Occipital lobe (tissue), 2 donors: ENCODE data around the gene LRRC59. TPM values are rescaled to one million over a fixed set of nuclear protein-coding genes. Genes with fewer than 3 reads are reported as not detected.
"Not testable (repeated sequence)": the region's sequence is repeated elsewhere in the genome, so short reads cannot be mapped to it uniquely, and the experiment has no call there.

Experiments used
- DNase-seq: peaks from one replicate; lab custom pipeline; 2025; lab: John Stamatoyannopoulos, UW
- total RNA-seq: library from RNA; depleted of rRNA; stranded (reverse); fragments of >200 nt; gene quantifications from one replicate; pipeline ENCODE4 v1.2.3, GENCODE V29; 2014

The LRRC59 gene
- 45.7 TPM for total RNA-seq

GRCh38 chr17:50397111-50397918 lies at the start of gene LRRC59:
LRRC59 (minus strand) TSS chr17:50397523; CDS start chr17:50397317, 206 bp downstream.
- peak; percentile 80 for DNase-seq

DNA sequence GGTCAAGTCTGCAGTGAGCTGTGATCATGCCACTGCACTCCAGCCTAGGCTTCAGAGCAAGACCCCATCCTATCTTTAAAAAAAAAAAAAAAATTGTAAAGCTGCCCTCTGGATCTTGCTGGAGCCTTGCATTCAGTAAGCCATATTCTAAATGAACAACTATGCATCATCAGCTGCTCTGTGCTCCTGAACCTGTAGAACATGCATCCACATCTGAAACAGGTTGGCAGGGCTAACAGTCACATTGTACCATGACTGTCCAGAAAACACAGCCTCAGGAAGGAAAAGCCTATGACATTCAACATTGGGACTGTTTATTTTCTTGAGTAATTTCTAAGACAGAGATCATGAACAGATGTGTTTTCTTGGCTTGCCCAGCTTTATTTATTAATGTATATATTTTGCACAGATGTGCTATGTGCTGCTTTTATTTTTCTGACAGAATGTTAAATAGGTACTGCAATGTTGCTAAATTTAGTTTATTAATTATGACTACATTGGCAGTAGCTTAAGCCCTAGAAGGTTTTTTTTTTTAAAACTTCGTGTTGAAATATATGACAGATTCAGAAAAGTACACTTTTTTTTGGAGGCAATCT lies 48.5 kb upstream of the LRRC59 start:
- no peak for DNase-seq

DNA sequence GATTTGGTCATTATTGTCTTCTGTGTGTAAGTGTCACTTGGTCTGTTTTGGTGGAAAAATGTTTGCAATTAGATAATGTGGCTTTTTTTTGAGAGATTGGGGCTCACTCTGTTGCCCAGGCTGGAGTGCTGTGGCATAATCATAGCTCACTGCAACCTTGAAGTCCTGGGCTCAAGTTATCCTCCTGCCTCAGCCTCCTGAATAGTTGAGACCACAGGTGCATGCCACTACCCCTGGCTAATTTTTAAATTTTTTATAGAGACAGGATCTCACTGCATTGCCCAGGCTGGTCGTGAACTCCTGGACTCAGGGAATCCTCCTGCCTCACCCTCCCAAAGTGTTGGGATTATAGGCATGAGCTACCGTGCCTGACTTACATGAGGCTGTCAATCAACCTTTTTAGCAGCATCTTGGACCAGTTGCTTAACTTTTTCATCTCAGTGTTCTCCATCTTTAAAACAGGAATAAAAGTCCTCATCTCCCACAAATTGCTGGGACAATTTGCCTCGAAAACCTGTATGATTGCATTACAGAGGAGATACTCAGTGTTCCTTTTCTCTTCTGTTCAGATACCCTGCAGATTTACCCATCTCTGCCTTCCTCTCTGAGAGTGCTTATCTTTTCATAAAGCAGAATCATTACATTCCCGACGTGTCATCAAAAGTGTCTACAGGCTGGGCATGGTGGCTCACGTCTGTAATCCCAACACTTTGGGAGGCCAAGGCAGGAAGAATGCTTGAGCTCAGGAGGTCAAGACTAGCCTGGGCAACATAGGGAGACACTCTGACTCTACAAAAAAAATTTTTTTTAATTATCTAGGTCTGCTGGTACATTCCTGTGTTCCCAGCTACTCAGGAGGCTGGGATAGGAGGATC lies 47.8 kb upstream of the LRRC59 start:
- DNase-seq = no peak

DNA sequence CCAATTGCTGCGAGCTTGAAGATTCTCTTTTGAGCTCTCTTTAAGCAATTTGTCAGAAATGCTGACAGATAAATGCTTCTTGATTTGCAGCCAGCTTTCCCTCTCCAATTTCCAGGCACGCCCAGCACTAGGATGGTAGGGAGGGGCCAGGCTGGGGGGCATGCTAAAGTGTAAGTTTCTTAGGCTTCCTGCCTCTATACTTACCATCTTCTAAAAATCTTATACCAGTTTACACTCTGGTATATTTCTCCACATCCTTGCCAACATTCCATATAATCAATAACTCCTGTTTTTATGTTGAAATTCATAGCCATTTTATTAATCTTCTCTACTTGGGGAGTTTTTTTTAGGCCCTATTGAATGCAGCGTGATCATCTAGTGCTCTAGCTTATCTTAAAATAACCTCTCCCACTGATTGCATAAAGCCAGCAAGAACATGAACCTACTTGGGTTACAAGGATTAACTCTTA lies 46.2 kb upstream of the LRRC59 start:
- no peak for DNase-seq

- no peak for DNase-seq
Measured at GRCh38 chr17:50440838-50441829, 43.8 kb upstream of the LRRC59 start.

DNA sequence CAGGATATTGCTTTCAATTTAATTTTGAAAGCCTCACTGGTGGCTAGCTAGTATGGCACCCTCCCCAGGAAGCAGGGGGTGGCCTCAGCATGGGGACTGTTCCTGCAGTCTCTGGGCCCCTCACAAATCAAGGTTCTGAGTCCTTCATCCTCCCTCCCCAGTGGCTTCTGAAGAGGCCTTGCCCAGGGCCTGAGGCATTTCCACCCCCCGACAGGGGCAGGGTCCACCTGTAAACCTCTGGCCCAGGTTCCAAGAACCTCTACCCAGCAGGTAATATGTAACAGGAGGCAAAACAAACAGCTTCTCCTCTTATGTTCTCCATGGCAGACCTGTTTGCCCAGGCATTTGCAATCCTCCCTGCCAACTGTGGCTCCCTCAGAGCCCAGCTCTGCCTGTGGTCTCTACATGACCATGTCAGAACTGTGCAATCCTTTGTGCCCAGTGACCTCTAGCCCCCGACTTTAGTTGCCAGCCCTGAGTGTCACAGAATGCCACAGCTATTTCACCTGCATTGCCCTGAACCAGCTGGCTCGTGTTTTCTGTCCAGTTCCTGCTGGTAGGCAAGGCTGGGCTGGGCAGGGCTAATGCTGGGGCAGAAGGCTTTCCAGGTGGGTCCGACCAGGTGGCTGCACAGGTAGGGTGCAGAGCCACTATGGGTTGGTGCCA lies 43.0 kb upstream of the LRRC59 start:
- no peak for DNase-seq

GRCh38 chr17:50439008-50439407 lies 41.7 kb upstream of the LRRC59 start:
- DNase-seq = no peak

DNA sequence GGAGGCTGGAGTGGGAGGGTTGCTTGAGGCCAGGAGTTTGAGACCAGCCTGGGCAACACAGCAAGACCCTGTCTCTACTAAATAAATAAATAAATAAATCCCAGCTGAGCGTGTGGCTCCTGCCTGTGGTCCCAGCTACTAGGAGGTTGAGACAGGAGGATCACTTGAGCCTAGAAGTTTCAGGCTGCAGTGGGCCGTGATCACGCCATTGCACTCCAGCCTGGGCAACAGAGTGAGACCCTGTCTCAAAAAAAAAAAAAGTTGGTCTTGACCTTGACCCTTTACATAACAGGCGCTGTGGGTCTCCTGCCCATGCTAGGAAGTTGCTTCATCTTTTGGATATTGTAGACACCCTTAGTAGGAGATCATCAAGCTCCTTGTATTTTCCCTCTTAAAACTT lies 40.1 kb upstream of the LRRC59 start:
- no peak for DNase-seq

DNA sequence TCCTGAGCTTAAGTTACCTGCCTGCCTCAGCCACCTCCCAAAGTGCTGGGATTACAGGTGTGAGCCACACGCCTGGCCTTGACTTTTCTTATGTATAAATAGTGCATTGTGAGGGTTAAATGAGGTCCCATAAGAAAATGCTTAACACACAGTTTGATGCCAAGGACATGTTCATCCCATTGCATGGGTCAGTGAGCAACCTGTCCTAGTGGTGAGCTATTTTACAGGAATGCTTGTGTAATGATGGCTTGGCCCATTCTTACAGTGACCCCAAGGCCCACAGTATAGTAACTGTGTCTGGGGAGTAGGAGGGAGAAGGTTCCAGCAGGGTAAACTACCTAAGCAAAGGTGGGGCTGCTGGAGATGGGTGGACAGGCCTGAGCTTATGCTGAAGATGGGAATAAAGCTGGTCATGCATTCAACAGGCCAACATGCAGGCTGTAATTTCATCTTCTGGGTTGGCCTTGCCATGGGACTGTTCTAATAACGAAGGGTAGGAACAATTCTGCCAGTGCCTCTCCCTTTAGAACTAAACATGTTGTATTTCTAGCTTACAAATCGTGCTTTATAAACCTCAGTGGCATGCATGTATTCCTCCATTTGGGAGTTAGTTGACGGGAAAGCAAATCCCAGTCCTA lies 34.9 kb upstream of the LRRC59 start:
- DNase-seq = no peak

DNA sequence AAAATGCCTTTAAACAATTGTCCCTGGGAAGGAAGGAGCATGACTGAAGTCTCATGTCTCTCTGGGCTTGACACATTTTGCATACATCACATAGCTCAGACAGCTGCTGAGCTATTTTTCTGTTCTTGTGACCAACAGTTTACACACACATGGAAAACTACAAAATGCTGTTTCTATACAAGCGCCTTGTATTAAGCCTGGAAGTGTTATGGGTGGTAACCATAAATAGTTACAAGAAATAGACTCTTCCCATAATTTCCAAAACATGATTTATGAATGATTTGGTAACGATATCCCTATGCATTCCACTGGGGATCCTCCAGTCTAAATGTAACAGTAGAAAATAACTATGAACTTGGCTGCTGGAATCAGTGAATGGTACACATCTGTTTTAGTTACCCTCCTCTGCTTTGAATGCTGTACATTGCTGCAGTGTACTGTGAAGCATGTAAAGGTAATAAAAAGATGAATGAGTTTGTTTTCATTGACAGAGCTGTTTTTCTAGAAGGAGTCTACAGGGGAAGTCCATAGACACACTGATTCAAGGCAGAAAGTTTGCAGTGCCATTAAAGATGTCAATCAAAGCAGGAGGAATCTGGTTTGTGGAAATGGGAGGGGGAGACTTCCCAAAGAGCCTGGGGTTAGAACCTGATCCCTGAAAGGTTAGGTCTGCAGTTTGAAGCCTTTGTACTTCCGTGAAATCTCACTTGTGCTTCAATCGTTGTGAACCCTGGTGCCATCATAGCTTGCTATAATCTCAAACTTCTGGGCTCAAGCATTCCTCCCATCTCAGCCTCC lies 33.7 kb upstream of the LRRC59 start:
- DNase-seq = no peak

DNA sequence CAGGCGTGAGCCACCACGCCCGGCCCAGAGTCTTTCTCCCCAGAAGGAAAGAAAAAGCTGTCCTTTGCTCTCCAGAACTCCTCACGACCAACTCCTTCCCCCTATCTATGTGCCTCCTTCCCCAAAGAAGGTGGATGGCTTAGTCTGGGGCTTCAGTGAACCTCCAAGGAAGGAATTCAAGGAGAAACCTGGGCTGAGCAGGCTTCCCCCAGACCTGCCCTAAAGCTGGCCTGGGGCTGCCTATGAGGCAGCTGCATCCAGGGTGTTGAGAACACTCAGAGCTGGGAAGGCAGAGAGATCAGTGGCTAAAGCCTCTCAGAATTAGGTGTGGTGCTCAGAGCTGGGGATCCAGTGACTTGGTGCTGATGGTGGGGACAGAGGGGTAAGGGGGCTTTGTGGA lies 32.5 kb upstream of the LRRC59 start:
- DNase-seq = no peak

DNA sequence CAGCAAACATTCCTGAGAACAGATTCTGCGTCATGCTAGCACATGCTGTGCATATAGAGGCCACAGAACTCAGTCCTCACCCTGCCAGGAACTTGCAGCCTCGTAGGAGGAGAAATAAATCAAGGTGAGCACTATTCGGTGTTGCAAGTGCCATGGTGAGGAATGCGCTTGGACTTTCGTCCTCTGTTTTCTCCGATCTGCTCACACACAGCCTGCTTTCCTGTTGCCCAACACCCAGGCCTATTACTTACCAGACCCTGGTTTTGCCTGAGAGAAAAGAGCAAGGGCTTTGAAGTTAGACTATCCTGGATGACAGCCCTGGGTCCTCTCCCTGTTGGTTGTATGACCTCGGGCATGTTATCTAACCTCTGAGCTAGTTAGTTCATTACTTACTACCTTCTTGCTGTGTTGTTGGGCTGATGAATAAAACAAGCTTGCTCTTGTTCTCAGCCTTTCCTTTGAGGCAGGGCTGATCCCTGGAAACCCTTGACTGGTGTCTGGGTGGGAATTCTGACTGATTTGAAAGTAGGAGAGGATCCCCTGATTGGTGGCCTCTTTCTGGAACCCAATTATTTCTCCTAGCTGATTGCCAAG lies 31.6 kb upstream of the LRRC59 start:
- DNase-seq = no peak

DNA sequence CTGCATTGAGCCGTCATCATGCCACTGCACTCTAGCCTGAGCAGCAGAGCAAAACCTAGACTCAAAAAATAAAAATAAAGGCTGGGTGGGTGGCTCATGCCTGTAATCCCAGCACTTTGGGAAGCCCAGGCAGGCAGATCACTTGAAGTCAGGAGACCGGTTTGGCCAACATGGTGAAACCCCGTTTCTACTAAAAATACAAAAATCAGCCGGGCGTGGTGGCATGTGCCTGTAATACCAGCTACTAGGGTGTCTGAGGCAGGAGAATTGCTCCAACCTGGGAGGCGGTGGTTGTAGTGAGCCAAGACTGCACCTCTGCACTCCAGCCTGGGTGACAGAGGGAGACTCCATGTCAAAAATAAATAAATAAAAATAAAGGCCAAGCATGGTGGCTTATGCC lies 30.8 kb upstream of the LRRC59 start:
- not testable (repeated sequence) for DNase-seq

DNA sequence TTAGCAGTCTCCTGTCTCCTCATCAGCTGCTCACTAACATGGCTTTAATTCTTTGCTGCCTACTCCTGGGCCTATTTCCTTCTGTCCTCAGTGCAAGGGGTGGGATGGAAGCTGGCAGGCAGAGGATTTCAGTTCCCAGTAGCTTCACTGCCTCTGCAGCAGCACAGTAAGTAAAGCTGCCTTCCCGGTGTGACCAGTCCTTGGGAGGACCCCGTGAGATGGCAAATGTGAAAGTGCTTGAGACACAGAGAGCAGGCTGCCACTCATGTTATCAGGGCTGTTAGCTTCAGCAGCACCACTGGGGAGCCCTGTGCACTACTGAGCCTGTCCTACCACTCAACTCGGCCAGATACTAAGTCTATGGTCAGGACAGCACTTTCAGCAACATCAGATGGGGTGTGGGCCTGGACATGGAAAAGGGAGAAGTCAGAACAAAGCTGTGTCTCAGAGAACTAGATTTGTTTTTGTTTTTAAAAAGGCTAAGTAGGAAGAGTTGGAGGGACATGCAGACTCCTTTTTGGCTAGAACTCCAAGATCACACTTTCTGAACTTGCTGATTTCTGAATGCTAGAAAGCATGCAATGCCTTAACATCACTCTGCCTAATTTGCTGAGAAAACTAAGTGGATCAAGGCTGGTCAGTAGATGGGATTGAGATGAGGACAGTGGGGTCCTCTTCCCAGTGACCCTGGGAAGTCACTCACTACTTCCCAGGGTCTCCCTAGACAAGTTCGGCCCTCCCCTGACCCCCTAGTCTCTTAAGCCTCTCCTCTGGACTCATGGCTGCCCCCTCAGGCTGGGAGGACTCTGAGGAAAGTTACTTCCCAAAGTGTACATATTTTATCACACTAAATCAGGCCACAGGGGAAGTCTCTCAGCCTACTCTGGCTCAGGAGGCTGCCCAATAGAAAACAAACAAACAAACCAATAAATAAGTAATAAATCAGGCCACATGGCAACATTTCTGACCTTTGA lies 29.8 kb upstream of the LRRC59 start:
- DNase-seq = no peak

GRCh38 chr17:50426472-50426782 lies 29.1 kb upstream of the LRRC59 start:
- no peak for DNase-seq

DNA sequence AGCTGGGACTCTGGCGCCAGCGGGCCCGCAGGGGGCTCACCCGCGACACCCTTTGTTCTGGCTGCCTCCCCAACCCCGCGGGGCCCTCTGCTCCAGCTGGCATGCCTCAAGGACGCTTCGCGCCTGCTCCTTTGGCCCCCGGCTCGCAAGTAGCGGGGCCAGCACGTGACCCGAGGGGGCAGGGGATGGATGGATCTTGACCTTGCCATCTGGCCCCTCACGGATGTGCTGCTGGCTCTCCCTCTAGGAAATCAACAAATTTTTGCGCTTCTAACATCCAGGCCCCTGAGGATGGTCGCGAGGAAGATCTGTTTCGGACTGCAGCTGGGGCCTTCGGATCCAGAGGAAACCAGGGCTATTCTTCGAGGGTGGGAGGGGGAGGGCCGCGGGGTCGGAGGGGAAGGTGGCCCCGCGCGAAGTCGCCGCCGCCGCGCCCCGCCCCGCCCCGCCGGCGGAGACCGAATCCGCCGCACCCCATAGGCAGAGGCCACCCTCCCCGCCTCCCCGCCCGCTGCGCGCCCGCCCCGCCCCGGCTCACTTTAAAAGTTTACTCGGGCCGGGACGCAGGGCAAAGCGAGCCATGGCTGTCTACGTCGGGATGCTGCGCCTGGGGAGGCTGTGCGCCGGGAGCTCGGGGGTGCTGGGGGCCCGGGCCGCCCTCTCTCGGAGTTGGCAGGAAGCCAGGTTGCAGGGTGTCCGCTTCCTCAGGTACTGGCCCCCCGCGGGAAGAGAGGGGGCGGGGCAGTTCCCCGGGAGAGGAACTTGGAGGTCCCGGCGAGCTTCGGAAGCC lies 28.6 kb upstream of the LRRC59 start, which contains the start of gene ACSF2:
Gene ACSF2 (plus strand): TSS at position 537 of the 790 bp plus-strand sequence. CDS start 44 bp downstream, at position 581.
- DNase-seq = no peak
